GM21576 (cell line): ENCODE measurements around the gene NFIA.
"Not testable (repeated sequence)": the region's sequence is repeated elsewhere in the genome, so short reads cannot be mapped to it uniquely, and the experiment has no call there.

Experiments used
- ATAC-seq: cut with Tn5 transposase; IDR thresholded peaks from one replicate; pipeline ENCODE4 v1.9.1; 2021; ENCODE audit warnings: mild to moderate bottlenecking, moderate library complexity; ENCODE audit not compliant: unreplicated experiment

Gene NFIA

DNA sequence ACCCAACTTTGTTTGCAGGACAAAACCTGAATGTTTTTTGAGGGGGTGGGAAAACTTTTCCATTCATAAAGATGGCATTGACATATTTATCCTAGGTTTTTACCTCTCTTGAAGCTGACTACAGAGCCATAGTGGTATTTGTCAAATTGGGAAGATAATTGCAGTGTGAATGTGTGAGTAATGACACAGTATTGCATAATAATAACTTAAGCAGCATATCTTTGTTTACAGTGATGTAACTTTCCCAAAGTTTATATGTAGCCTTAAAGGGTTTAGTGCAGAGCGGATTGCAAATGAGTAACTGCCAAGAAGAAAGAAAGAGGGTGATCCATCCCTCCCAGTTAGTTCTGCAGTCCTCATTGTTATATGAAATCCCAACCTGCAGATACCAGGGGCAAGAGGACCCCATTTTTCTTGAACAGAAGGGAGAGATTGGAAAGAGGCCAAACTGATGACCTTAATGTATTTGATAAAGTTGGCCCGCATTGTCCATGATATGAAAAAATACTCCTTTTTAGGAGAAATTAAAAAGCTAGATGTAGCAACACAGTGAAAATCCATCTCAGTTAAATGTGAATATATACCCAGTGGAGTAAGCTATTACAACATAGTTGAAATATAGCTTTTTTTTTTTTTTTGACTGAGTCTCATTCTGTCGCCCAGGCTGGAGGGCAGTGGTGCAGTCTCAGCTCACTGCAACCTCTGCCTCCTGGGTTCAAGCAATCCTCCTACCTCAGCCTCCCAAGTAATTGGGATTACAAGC, 23.7 kb upstream of the NFIA start:
- ATAC-seq, result no peak

DNA sequence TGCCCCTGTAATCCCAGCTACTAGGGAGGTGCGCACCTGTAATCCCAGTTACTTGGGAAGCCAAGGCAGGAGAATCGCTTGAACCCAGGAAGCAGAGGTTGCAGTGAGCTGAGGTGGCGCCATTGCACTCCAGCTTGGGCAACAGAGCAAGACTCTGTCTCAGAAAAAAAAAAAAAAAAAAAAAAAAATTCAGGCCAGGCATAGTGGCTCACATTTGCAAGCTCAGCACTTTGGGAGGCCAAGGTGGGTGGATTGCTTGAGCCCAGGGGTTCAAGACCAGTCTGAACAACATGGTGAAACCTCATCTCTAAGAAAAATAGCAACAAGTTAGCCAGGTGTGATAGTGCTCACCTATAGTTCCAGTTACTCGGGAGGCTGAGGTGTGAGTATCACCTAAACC, 20.8 kb upstream of the NFIA start:
- not testable (repeated sequence) for ATAC-seq

DNA sequence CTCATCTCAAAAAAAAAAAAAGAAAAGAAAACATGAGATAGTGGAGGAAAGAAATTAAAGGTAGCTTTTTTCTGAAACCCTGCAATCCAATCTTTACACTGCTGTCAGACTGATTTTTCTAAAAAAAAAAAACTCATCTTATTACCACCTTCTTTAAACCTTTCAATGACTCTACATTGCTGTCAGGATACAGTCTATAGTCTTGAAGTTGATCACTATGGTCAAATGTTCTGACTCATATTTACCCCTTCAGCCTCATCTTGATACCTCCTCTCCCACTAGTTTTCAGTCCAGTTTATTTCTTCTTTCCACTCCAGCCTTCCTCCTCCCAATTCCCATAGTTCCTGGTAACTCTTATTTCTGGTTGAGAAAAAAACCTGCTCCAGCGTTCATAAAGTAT, 17.7 kb upstream of the NFIA start:
- no peak for ATAC-seq

DNA sequence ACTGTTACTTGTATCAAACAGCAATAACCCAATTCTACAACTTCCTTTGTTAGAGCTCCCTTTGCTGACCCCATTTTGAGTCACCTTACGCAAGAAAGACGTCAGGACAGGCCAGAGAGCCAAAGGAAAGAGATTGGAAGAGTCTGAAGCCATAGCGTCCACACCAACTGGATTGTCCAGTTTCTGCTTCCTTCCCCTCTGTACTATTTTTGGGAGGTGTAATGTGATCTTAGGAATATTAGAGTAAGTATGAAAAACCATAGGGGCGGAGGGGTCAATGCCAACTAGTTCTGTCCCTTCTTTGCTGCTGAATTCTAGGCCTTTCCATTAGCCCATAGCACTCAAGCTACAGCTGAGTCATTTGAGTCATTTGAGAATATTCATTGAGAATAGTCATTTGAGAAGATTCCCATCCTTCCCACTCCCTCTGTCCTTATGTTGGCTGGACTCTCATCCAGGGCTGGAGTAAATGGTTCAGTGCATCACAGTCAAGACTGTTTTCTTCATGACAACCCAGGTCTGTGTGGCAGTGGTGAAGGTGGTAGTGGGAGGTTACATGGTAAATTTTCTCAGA, 14.8 kb upstream of the NFIA start:
- ATAC-seq, result no peak

DNA sequence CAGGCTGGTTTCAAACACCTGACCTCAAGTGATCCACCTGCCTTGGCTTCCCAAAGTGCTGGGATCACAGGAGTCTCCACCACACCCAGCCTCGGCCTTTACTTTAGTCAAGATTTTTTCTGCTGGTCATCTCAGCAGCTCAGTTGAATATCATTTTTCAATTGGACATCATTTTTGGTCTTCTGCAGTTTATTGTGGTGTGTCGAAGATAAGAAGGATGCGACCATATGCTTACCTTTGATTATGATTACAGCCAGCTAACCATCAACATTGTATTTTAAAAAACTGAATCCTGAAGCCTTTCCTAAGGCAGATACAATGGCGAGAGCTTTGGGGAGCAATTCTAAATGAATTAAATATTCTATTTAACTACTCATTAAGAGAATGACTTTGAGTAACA, 12.3 kb upstream of the NFIA start:
- no peak for ATAC-seq

DNA sequence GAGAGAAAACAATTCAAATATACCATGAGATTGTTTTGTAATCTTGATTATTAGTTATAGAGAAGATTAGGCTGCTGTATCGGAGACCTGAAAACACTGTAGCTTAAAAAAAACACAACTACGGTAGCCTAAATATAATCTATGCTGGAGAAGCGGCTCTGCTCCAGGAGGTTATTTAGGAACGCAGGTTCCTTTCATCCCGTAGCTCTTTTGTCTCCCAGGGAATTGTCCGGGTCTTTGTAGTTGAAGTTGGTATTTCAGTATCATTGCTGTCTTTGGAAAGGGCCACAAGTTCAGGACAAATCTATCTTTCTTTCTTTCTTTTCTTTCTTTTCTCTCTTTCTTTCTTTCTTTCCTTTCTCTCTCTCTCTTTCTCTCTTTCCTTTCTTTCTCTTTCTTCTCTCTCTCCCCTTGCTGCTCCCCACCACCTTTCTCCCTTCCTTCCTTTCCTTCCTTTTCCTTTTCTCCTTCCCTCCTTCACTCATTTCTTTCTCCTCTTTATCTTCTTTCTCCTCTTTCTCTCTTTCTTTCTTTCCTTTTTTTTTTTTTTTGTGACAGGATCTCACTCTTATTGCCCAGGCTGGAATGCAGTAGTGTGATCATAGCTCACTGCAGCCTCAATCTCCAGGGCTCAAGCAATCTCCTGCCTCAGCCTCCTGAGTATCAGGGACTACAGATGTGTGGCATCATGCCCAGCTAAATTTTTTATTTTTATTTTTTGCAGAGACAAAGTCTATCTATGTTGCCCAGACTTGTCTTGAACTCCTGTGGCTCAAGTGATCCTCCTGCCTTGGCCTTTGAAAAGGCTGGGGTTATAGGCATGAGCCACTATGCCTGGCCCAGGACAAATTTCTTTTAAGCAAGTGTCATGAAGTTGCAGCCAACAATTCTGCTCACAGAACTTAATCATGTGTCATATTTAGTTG, 10.9 kb upstream of the NFIA start:
- no peak for ATAC-seq

DNA sequence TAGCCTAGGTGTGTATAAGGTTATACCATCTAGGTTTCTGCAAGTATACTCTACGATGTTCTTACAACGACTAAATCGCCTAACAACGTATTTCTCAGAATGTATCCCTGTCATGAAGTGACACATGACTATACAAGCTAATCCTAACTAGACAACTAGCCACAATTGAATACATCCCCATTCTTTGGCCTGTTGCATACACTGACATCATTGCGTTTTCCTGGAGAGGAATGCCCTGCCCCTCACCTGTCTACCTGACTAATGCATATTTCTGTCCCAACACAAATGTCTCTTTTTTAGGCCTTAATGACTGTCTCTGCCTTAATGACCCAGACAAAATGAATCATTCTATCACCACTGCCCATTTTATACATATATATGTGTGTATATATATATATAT, 8.5 kb upstream of the NFIA start:
- no peak for ATAC-seq

DNA sequence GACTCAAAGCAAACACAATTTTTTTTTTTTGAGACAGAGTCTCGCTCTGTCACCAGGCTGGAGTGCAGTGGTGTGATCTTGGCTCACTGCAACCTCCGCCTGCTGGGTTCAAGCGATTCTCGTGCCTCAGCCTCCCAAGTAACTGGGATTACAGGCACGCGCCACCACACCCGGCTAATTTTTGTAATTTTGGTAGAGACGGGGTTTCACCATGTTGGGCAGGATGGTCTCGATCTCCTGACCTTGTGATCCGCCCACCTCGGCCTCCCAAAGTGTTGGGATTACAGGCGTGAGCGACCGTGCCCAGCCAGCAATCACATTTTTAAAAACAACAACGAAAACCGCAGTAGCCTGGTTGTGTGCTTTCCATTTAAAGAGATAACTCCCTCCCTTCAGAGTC, 6.5 kb upstream of the NFIA start:
- not testable (repeated sequence) for ATAC-seq

DNA sequence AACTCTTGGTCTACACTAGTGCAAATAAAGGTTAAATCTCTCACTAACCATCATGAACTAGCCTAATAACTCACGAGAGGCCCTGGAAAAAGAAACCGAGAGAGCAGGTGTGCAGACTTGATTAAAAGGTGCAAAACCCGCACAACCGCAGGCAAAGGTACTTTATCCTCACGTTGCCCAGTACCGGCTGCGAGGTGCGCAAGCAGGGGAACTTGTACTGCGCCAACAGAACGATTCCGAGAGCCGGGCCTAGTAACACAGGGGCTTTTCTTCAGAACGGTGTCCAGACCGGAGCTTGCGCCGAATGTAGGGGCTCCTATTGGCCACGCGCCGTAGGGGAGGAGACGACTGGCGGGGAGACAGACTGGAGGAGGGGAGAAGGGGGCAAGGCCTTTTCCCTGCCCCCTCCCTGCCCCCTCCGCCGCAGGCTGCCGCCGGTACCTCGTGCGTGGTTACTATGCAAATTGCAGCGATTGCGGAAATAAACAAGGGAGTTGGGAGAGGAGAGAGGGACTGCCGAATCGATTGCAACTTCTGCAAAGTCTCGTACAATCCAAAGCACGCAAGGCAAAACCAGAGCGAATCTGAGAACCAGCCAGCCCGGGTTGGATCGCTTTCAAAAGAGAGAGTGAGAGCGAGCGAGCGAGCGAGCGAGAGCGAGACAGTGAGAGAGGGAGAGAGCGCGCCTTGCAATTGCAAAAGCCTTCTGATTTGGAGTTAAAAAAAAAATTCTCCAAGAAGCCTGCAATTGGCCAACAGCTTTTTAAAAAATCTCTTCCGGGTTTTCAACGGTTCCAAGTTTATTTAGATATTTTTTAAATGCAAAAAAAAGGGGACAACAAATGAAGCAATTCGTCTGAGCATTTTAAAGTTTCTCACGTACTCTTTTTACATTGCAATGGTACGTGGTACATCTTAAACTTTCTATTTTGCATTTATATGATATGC, 5.4 kb upstream of the NFIA start:
- peak; percentile 75 for ATAC-seq

DNA sequence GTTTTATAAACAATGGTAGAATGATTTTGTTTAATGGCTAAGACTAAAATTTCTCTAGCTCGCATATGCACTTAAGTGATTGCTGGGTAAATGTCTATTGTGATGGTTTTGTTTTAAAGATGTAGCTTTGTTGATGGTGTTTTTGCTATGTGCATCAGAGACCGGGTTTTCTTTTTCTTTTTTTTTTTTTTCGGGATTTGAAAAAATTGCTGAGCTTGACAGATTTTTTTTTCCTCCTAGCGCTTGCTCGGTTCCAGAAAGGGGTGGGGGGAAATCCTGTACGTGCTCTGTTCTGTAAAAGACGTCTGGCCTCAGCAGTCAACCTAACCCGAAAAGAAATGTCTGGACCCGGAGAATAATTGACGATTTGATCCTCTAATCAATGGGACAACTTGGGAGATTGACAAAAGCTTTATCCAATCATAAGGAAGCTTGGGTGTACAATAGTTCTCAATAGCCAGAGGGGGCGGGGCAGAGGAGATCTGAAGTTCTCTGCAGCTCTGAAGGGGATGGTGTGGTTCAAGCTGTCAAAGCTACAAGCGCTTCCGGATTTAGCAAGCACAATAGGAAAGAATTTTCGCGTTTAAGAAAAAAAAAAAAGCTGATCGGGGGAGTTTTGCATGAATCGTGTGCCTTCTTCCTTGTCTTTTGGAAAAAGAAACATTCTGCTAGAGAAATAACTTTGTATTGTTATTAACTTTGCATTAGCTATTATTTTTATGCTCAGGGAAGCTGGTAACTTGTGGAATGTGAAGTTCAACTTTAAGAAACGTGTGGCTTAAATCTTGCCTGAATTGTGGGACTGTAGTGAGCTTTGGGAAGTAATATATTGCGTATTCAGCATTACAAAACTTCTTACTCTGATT, 4.5 kb upstream of the NFIA start:
- peak; percentile 70 for ATAC-seq

DNA sequence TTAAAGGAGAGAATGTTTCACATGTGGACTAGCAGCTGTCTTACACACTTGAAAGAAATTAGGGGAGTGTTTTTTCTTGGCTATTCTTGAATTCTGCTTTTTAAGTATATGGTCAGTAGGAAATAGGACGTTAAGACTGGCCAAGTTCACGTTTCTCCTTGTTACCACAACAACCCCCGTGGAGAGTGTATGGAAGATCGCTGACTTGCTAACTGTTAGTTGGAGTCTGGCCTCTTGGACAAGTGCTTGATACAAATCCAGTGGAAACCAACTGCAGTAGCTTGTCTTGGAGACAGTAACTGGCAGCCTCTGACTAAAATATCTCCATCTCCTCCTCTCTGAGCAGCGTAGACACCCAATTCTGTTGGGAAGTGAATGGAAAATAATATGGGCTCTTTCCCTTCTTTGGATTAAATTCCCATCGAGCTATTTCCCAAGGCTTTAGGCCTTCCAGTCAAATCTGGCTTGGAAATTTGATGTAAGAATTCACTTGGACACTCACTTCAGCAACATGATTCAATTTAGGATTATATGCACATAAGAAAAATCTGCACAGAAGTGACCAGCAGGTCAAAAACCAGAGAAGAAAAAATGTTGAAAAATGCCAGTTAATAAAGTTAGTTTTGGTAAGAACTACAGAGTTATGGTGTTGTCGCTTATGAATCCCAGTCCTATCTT, 3.6 kb upstream of the NFIA start:
- no peak for ATAC-seq

DNA sequence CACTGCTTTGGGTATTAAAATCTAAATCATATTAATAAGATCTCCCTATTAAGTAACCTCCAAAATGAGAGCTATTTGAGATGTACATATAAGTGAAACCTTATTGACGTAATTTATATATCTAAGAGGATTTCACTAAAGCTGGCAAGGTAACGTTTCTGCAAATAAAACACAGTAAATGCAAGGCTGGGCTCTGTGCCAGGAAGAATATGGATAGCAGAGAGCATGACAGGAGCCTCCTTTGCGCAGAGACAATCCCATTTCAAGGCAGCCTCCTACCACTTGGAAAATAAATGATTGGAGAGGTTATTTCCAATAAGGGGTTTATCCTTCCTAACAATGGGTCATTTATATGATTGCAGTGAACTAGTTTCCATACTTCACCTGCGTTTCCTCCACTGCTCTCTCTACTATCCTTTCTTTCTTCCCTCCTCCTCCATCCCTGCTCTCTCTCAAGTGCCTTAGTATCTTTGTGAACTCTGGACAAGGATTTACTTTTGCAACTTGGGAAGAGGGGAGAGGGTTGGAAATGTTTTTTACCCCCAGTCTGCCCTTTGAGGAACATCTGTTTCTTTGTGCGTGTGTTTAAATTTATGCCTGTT, 3.0 kb upstream of the NFIA start:
- no peak for ATAC-seq

DNA sequence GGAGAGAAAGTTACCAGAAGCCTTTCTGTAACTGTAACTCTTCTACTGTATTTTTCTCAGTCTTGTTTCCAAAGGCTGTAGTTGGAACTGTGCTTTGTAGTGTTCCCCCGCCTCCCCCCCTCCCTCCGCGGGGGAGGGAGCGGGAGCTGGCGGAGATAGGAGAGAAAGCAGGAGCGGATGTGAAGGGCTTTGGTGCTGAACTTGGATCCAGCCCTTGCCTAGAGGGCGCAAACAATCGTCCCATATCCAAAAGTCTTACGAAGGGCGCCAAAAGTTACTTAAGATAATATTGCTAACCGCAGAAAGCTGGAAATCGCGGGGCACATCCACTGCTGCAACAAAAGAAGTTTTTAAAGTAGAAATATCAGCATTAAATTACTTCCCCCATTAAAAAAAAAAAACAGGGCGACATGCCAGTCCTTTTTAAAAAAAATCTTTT, 2.4 kb upstream of the NFIA start:
- ATAC-seq, result no peak

DNA sequence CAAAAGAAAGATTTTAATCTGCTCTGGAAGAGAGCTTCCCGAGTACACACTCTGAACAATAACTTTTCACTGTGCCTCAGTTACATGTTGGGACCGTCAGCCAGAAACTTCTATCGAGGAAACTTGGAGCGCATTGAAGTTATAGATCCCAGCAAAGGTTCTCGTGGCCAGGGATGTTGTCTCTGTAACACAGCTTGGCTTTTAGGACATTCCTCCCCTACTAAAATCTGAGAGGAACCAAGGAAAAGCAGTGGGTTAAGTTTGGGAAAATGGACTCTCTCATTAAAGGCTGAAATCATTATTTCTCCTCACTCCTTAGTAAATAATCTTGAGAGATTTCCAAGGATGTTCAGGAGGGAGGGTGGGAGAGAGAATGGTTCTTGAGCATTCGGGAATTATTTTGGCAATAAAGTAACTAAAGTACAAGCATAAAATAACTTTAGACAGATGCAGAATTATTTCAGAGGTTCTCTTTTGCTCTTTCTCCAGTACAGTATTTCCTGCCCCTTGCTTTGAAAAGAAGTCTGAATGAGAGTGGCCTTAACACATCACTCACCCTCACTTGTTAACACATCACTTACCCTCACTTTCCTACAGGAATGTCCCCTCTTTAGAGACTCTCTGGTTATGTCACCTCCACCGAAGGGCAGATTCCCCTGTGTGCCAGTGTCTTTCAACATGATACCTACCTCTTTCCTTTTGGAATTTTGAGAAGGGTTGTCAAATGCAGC, 1.8 kb upstream of the NFIA start:
- no peak for ATAC-seq

DNA sequence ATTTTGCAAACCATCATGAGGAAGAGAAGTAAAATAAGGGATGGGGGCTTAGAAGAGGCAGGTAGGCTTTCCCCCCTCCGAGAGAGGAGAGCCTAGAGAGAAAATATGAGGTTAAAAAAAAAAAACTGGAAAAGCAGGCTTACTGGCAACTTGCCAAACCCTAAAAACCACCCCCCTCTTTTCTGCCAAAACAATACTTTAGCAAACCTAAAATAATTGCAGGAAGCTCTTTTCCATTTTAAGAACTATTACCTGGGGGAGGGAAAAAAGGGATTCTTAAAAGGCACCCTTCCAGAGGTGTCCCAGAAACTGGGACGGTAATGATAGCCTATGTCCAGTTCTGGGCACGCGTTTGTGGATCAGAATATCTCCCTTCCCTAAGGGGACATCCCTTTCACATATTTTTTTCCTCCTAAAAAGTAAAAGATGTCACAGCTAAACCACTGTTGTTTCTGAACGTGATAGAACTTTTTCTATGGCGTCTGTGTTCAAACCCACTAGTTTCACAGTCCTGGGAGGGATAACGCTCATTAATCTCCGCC, 1.1 kb upstream of the NFIA start:
- ATAC-seq, result no peak

DNA sequence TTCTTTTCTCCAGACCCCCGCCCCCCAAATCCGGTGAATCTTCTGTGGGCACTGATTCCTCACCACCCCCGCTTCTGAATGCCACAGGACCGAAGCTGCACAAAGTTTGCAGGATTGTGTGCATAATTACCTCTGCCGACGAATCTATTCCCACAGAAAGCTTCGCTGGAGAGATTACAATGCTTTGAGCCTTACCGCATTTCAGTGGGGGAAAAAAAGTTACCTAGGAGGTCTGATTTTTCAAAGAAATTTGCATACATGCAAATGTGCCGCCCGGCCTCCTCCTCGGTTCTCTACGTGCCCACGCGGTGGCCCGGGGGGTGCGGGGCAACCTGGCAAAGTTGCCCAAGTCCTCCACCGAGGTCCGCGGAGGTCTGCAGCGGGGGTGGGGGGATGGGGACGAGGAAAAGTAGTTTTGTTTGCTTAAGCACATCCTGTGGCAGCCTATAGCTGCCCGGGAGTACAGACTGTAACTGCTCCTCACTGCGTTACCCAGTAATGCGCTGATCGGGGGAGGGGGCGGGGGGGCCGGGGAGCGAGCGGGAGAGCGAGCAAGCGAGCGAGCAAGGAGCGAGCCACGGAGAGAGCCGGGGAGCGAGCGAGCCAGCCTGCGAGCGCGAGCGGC, 563 bp upstream of the NFIA start:
- no peak for ATAC-seq
